Liver (tissue), 9 donors: ENCODE measurements around the gene TSPYL2. TPM values are rescaled to one million over a fixed set of nuclear protein-coding genes. Genes with fewer than 3 reads are reported as not detected.

ENCODE experiments used
- DNase-seq: peaks from one replicate; pipeline ENCODE4 v3.0.0-alpha.2; 2017; ENCODE audit warnings: low spot score
- H3K27ac ChIP-seq, 2 donors: one replicate each; pipeline ENCODE4 v1.7.0; 2013; ENCODE audit warnings: inconsistent platforms in 2 of 2, low read length in 2 of 2, control low read depth in 1 of 2, low read depth in 1 of 2, mild to moderate bottlenecking in 1 of 2
- H3K27me3 ChIP-seq, 4 donors: one replicate each; pipeline versions ENCODE4 v1.6.1 to v1.7.0; 2013; ENCODE audit warnings: low read length in 3 of 4, inconsistent platforms in 1 of 4, mild to moderate bottlenecking in 1 of 4, moderate library complexity in 1 of 4; ENCODE audit not compliant: control insufficient read depth in 4 of 4, insufficient read depth in 4 of 4
- H3K36me3 ChIP-seq, 4 donors: one replicate each; pipeline versions ENCODE4 v1.6.1 to v1.7.0; 2013; ENCODE audit warnings: low read length in 3 of 4, mild to moderate bottlenecking in 3 of 4, low read depth in 1 of 4, moderate library complexity in 1 of 4; ENCODE audit not compliant: control insufficient read depth in 4 of 4, insufficient read depth in 3 of 4
- H3K4me1 ChIP-seq, 4 donors: one replicate each; pipeline versions ENCODE4 v1.6.1 to v1.7.0; 2013; ENCODE audit warnings: low read length in 3 of 4, mild to moderate bottlenecking in 3 of 4, moderate library complexity in 1 of 4; ENCODE audit not compliant: control insufficient read depth in 4 of 4, insufficient read depth in 4 of 4
- H3K4me3 ChIP-seq, 3 donors: one replicate each; pipeline versions ENCODE4 v1.6.1 to v1.7.0; 2013; ENCODE audit warnings: low read length in 3 of 3, control low read depth in 1 of 3, low read depth in 1 of 3, mild to moderate bottlenecking in 1 of 3
- H3K9ac ChIP-seq, 2 donors: one replicate each; pipeline ENCODE4 v1.7.0; 2013; ENCODE audit warnings: low read length in 2 of 2, mild to moderate bottlenecking in 2 of 2, moderate library complexity in 2 of 2, control low read depth in 1 of 2, low read depth in 1 of 2
- H3K9me3 ChIP-seq, 4 donors: one replicate each; pipeline versions ENCODE4 v1.6.1 to v1.7.0; 2013; ENCODE audit warnings: low read length in 3 of 4; ENCODE audit not compliant: control insufficient read depth in 4 of 4
- EGR1 ChIP-seq, 2 donors: IDR thresholded peaks; 2 replicates each; pipeline ENCODE4 v1.6.1; 2016 to 2018; ENCODE audit warnings: antibody characterized with exemption in 2 of 2, low read depth in 2 of 2
- FOXA1 ChIP-seq: IDR thresholded peaks from 2 replicates; pipeline ENCODE4 v1.6.1; 2016; ENCODE audit warnings: antibody characterized with exemption
- FOXA2 ChIP-seq: IDR thresholded peaks from 2 replicates; pipeline ENCODE4 v1.6.1; 2016; ENCODE audit warnings: antibody characterized with exemption
- GABPA ChIP-seq, 2 donors: IDR thresholded peaks in 1 of 2; conservative IDR thresholded peaks in 1 of 2; 2 replicates each; pipeline ENCODE4 v1.6.1; 2016; ENCODE audit warnings: antibody characterized with exemption in 2 of 2, mild to moderate bottlenecking in 1 of 2, moderate library complexity in 1 of 2
- HNF4A ChIP-seq, 2 donors: conservative IDR thresholded peaks; 2 replicates each; pipeline ENCODE4 v1.6.1; 2016; ENCODE audit warnings: antibody characterized with exemption in 2 of 2, mild to moderate bottlenecking in 2 of 2
- HNF4G ChIP-seq: IDR thresholded peaks from 2 replicates; pipeline ENCODE4 v1.6.1; 2016; ENCODE audit warnings: antibody characterized with exemption
- JUND ChIP-seq, 2 donors: IDR thresholded peaks; 2 replicates each; pipeline ENCODE4 v1.6.1; 2016; ENCODE audit warnings: antibody characterized with exemption in 2 of 2
- MAX ChIP-seq: IDR thresholded peaks from 2 replicates; pipeline ENCODE4 v1.6.1; 2016; ENCODE audit warnings: antibody characterized with exemption
- NR2F2 ChIP-seq: IDR thresholded peaks from 2 replicates; pipeline ENCODE4 v1.6.1; 2016; ENCODE audit warnings: antibody characterized with exemption
- RAD21 ChIP-seq, 2 donors: IDR thresholded peaks; 2 replicates each; pipeline ENCODE4 v1.6.1; 2016; ENCODE audit warnings: antibody characterized with exemption in 2 of 2, mild to moderate bottlenecking in 2 of 2
- REST ChIP-seq: IDR thresholded peaks from 2 replicates; pipeline ENCODE4 v1.6.1; 2016; ENCODE audit warnings: antibody characterized with exemption, mild to moderate bottlenecking
- RXRA ChIP-seq, 2 donors: IDR thresholded peaks; 2 replicates each; pipeline ENCODE4 v1.6.1; 2017 to 2018; ENCODE audit warnings: antibody characterized with exemption in 2 of 2, mild to moderate bottlenecking in 1 of 2
- SP1 ChIP-seq: IDR thresholded peaks from 2 replicates; pipeline ENCODE4 v1.6.1; 2018; ENCODE audit warnings: antibody characterized with exemption, mild to moderate bottlenecking
- TAF1 ChIP-seq: conservative IDR thresholded peaks from 2 replicates; pipeline ENCODE4 v1.6.1; 2016; ENCODE audit warnings: antibody characterized with exemption, mild to moderate bottlenecking
- YY1 ChIP-seq: IDR thresholded peaks from 2 replicates; pipeline ENCODE4 v1.6.1; 2016; ENCODE audit warnings: antibody characterized with exemption, mild to moderate bottlenecking
- ZBTB33 ChIP-seq: IDR thresholded peaks from 2 replicates; pipeline ENCODE4 v1.6.1; 2016; ENCODE audit warnings: antibody characterized with exemption
- WGBS: extraction: QIAGEN DNeasy Blood & Tissue Kit; methylation state at CpG from one replicate; pipeline ENCODE4 v1.1.7; 2013; 5-methylcytosine and 5-hydroxymethylcytosine counted together
- polyA plus RNA-seq, 2 donors: library from polyadenylated mRNA; stranded (reverse) in 1 of 2; unstranded in 1 of 2; fragments of 200-250 nt in 1 of 2; fragments of >200 nt in 1 of 2; fragmentation: Nextera tagmentation in 1 of 2; extraction: Ambion mirVana in 1 of 2; gene quantifications; one replicate each; pipeline versions ENCODE4 v1.2.1 to v1.2.3, GENCODE V29; 2013 to 2015
- total RNA-seq, 2 donors: library from RNA; depleted of rRNA; stranded (reverse); fragments of >200 nt; gene quantifications; one replicate each; pipeline ENCODE4 v1.2.3, GENCODE V29; 2014
- TF ChIP-seq, protein P1 (sequence below): fragments of 150-350 bp; IDR thresholded peaks from 2 replicates; pipeline ENCODE4 v1.5.1; 2017; ENCODE audit warnings: improper control_type of control experiment, low read depth, low read length; ENCODE audit not compliant: missing input control
- TF ChIP-seq, protein P2 (sequence below): IDR thresholded peaks from 2 replicates; pipeline ENCODE4 v1.6.1; 2016; ENCODE audit warnings: antibody characterized with exemption
- donor health status: healthy.
- donor health status: healthy.
- donor health status: healthy.
- donor health status: healthy.
- donor health status: healthy.

Gene TSPYL2
- total and polyA plus RNA-seq, 4 donors: 2.5 to 8.0 (median 4.8) TPM

- Histone ChIP-seq H3K27me3 (no peaks in the 10 kb centered on the region), H3K4me1 (no peaks in the 10 kb centered on the region), H3K9ac (no peak overlapping the region), H3K4me3 (no peak overlapping the region), H3K36me3 (peaks cover 0 to 2% (median 0%) of the 10 kb centered on the region in 4 donors), H3K27ac (no peak overlapping the region), H3K9me3 (no peaks in the 10 kb centered on the region)
- DNase-seq: no peak
- WGBS: 96% methylated on average over 4 of the region's 4 CpGs
- TF ChIP-seq JUND (IDR thresholded peaks at IDR 0.05) (no peak), ZBTB33 (no peak), HNF4A (conservative IDR thresholded peaks at IDR 0.05) (no peak), RAD21 (IDR thresholded peaks at IDR 0.05) (no peak), SP1 (no peak), HNF4G (no peak), YY1 (no peak), FOXA2 (no peak), FOXA1 (no peak), GABPA (IDR thresholded peaks at IDR 0.05 in 1 of 2, conservative IDR thresholded peaks at IDR 0.05 in 1 of 2) (no peak)
- TF ChIP-seq, protein P1, sequence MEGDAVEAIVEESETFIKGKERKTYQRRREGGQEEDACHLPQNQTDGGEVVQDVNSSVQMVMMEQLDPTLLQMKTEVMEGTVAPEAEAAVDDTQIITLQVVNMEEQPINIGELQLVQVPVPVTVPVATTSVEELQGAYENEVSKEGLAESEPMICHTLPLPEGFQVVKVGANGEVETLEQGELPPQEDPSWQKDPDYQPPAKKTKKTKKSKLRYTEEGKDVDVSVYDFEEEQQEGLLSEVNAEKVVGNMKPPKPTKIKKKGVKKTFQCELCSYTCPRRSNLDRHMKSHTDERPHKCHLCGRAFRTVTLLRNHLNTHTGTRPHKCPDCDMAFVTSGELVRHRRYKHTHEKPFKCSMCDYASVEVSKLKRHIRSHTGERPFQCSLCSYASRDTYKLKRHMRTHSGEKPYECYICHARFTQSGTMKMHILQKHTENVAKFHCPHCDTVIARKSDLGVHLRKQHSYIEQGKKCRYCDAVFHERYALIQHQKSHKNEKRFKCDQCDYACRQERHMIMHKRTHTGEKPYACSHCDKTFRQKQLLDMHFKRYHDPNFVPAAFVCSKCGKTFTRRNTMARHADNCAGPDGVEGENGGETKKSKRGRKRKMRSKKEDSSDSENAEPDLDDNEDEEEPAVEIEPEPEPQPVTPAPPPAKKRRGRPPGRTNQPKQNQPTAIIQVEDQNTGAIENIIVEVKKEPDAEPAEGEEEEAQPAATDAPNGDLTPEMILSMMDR: no peak
- TF ChIP-seq, protein P2, sequence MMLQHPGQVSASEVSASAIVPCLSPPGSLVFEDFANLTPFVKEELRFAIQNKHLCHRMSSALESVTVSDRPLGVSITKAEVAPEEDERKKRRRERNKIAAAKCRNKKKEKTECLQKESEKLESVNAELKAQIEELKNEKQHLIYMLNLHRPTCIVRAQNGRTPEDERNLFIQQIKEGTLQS: no peak
Observed at GRCh38 chrX:53133400-53133799, 51.2 kb downstream of the TSPYL2 start.

DNA sequence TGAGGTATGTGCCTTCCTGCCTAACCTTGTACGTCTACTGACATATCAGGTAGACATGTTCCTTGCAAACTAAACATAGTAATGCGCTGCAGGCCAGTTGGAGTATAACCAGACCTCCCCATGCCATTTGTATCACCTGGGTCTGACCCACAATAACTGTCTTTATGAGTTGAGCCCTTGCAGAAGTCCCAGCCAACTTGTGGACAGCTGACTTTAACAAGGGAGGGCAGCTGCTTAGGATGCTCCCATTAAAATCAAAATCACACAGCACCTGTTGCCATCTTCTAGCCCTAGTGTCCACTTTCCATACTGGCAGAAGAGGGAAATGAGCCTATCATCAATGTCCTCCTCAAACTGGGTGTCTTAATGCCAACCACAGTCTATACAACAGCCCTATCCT is 53.4 kb downstream of the TSPYL2 start:
- TF ChIP-seq FOXA2 (no peak), JUND (IDR thresholded peaks at IDR 0.05) (no peak), REST (no peak), MAX (no peak), YY1 (no peak), RAD21 (IDR thresholded peaks at IDR 0.05) (no peak), ZBTB33 (no peak), TAF1 (no peak), RXRA (IDR thresholded peaks at IDR 0.05) (no peak), HNF4A (conservative IDR thresholded peaks at IDR 0.05) (no peak), SP1 (no peak), EGR1 (IDR thresholded peaks at IDR 0.05; ENCODE audit: low read depth in 2 of 2) (no peak), NR2F2 (no peak)
- TF ChIP-seq, protein P1: no peak
- WGBS: 95% methylated on average over 2 of the region's 2 CpGs
- Histone ChIP-seq H3K4me3 (no peak overlapping the region), H3K9ac (no peak overlapping the region), H3K27ac (no peak overlapping the region), H3K36me3 (peaks cover 0 to 2% (median 0%) of the 10 kb centered on the region in 4 donors), H3K27me3 (no peaks in the 10 kb centered on the region), H3K4me1 (no peaks in the 10 kb centered on the region), H3K9me3 (no peaks in the 10 kb centered on the region)
- DNase-seq: no peak
